GM21367 (cell line): ENCODE results near the gene TNC.

Experiments
- ATAC-seq: cut with Tn5 transposase; IDR thresholded peaks from one replicate; pipeline ENCODE4 v1.9.1; 2021; ENCODE audit not compliant: unreplicated experiment

TNC gene

GRCh38 chr9:115015018-115015635 is 102.8 kb downstream of the TNC start:
- no peak for ATAC-seq

GRCh38 chr9:115014438-115014837 is 103.5 kb downstream of the TNC start:
- no peak for ATAC-seq

- ATAC-seq = peak; percentile 54
Measured at GRCh38 chr9:115013998-115014397, 104.0 kb downstream of the TNC start.

GRCh38 chr9:115012486-115012885 is 105.5 kb downstream of the TNC start:
- ATAC-seq = no peak

GRCh38 chr9:115010874-115011273 is 107.1 kb downstream of the TNC start:
- ATAC-seq = no peak

- ATAC-seq = no peak
Measured at GRCh38 chr9:115008536-115009270, 109.3 kb downstream of the TNC start.

GRCh38 chr9:115006660-115007059 is 111.3 kb downstream of the TNC start:
- no peak for ATAC-seq

GRCh38 chr9:115005322-115005721 is 112.6 kb downstream of the TNC start:
- ATAC-seq = no peak

GRCh38 chr9:115004545-115004944 is 113.4 kb downstream of the TNC start:
- ATAC-seq = no peak

- ATAC-seq = no peak
Measured at GRCh38 chr9:115002371-115003120, 115.4 kb downstream of the TNC start.

GRCh38 chr9:115000217-115000639 is 117.7 kb downstream of the TNC start:
- ATAC-seq = no peak

GRCh38 chr9:114998326-114998725 is 119.6 kb downstream of the TNC start:
- no peak for ATAC-seq

GRCh38 chr9:114995681-114996221 is 122.2 kb downstream of the TNC start:
- ATAC-seq = no peak

- no peak for ATAC-seq
Measured at GRCh38 chr9:114994768-114995167, 123.2 kb downstream of the TNC start.

- ATAC-seq = no peak
Measured at GRCh38 chr9:114991861-114992260, 126.1 kb downstream of the TNC start.

- ATAC-seq = no peak
Measured at GRCh38 chr9:114990901-114991300, 127.1 kb downstream of the TNC start.

GRCh38 chr9:114989600-114990410 is 128.2 kb downstream of the TNC start:
- peak; percentile 43 for ATAC-seq

- peak; percentile 53 for ATAC-seq
Measured at GRCh38 chr9:114988962-114989599, 128.9 kb downstream of the TNC start.

GRCh38 chr9:114987116-114987515 is 130.8 kb downstream of the TNC start:
- no peak for ATAC-seq

- no peak for ATAC-seq
Measured at GRCh38 chr9:114985959-114986501, 131.9 kb downstream of the TNC start.
